Suprapubic skin (tissue), 4 donors: ENCODE measurements around the gene UPF2.

ENCODE experiments used
- CTCF ChIP-seq, 2 donors: fragments of 200-600 bp in 1 of 2; fragments of 450-650 bp in 1 of 2; sonication (generic) in 1 of 2; IDR thresholded peaks; one replicate each; pipeline ENCODE4 v1.5.1; 2016 to 2019; ENCODE audit warnings: antibody characterized with exemption in 2 of 2, mild to moderate bottlenecking in 1 of 2, moderate library complexity in 1 of 2
- EP300 ChIP-seq: sonication (generic); formaldehyde crosslinking; IDR thresholded peaks from one replicate; pipeline ENCODE4 v1.6.1; 2017; ENCODE audit warnings: antibody characterized with exemption
- POLR2A ChIP-seq, 2 donors: fragments of 450-650 bp; IDR thresholded peaks; one replicate each; pipeline ENCODE4 v1.6.1; 2017; ENCODE audit warnings: antibody characterized with exemption in 2 of 2, mild to moderate bottlenecking in 2 of 2, moderate library complexity in 2 of 2
- POLR2AphosphoS5 ChIP-seq, 3 donors: sonication (generic); formaldehyde crosslinking; IDR thresholded peaks; one replicate each; pipeline ENCODE4 v1.6.1; 2017; ENCODE audit warnings: antibody characterized with exemption in 3 of 3

- TF ChIP-seq CTCF (IDR thresholded peaks at IDR 0.05) = no peak
- no peak for TF ChIP-seq POLR2A (IDR thresholded peaks at IDR 0.05)
- TF ChIP-seq EP300 = no peak
- no peak for TF ChIP-seq POLR2AphosphoS5 (IDR thresholded peaks at IDR 0.05)
Observed at GRCh38 chr10:11895598-11895997, 147.0 kb downstream of the UPF2 start.
